GM12878 (cell line): Measurements from ENCODE around the gene TESMIN.

Experiments used
- BCL11A ChIP-seq: IDR thresholded peaks from 2 replicates; pipeline ENCODE4 v1.6.1; 2011; ENCODE audit warnings: low read depth, low read length
- ESRRA ChIP-seq: IDR thresholded peaks from 2 replicates; pipeline ENCODE4 v1.6.1; 2012; ENCODE audit warnings: mild to moderate bottlenecking, low read length, improper control_type of control experiment
- HCFC1 ChIP-seq: fragments of 150-350 bp; IDR thresholded peaks from 2 replicates; pipeline ENCODE4 v1.6.1; 2014; ENCODE audit warnings: low read length
- HDAC6 ChIP-seq: fragments of 200-600 bp; sonication (generic); IDR thresholded peaks from one replicate; pipeline ENCODE4 v1.8.0; 2017; ENCODE audit warnings: antibody characterized with exemption; ENCODE audit not compliant: unreplicated experiment
- MYC ChIP-seq: IDR thresholded peaks from 2 replicates; pipeline ENCODE4 v1.6.1; 2011; ENCODE audit warnings: mild to moderate bottlenecking, low read length, moderate library complexity, inconsistent platforms; ENCODE audit not compliant: insufficient read depth, insufficient replicate concordance, insufficient read length, severe bottlenecking
- POLR2A ChIP-seq: IDR thresholded peaks from 2 replicates; pipeline ENCODE4 v1.6.1; 2011; ENCODE audit warnings: low read depth, mild to moderate bottlenecking, low read length
- RAD21 ChIP-seq: IDR thresholded peaks from 2 replicates; pipeline ENCODE4 v1.6.1; 2011; ENCODE audit warnings: mild to moderate bottlenecking, low read depth, low read length, moderate library complexity; ENCODE audit not compliant: insufficient read depth
- TBL1XR1 ChIP-seq: IDR thresholded peaks from 2 replicates; pipeline ENCODE4 v1.6.1; 2012; ENCODE audit warnings: low read depth, low read length, improper control_type of control experiment
- ZNF274 ChIP-seq: IDR thresholded peaks from one replicate; pipeline ENCODE4 v1.8.0; 2011; ENCODE audit not compliant: insufficient read length, insufficient read depth
- TF ChIP-seq, protein P1 (sequence below), 3 experiments: IDR thresholded peaks in 2 of 3; conservative IDR thresholded peaks in 1 of 3; 2 replicates each; pipeline ENCODE4 v1.5.1; 2011; ENCODE audit warnings: low read depth in 3 of 3, low read length in 3 of 3, mild to moderate bottlenecking in 3 of 3, control low read depth in 2 of 3, moderate library complexity in 2 of 3, inconsistent platforms in 1 of 3, mixed read lengths in 1 of 3; ENCODE audit not compliant: control insufficient read depth in 2 of 3, insufficient read depth in 1 of 3; ENCODE audit errors: extremely low read depth in 1 of 3
- TF ChIP-seq, protein P2 (sequence below): IDR thresholded peaks from 2 replicates; pipeline ENCODE4 v1.6.1; 2012; ENCODE audit warnings: low read depth, low read length, improper control_type of control experiment
- TF ChIP-seq, protein P3 (sequence below): IDR thresholded peaks from 2 replicates; pipeline ENCODE4 v1.6.1; 2012; ENCODE audit warnings: low read depth, low read length, improper control_type of control experiment

DNA sequence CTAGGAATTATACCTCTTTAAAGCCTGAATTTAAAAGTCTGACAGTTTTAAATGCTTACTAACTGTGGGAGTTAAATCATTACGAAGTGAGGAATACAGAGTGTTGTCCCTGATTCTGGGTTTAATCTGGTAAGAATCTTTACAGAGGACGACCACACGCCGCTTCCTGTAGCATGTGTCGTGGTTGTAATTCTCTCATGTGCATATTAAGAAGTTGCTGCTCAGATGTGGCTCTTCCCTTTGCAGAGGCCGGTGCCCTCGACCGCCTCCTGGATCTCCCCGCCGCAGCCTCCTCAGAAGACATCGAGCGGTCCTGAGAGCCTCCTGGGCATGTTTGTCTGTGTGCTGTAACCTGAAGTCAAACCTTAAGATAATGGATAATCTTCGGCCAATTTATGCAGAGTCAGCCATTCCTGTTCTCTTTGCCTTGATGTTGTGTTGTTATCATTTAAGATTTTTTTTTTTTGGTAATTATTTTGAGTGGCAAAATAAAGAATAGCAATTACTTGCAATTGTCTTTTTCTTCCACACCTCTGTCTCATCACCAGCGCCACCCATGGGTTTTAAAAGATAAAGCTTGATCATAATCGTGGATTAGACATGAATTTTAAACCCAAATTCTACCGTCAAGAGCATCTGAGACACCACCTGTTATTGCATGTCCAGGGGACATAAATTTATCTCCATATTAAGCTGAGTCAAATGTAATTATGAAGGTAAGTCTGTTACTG is 60.5 kb downstream of the TESMIN start:
- TF ChIP-seq, protein P1, sequence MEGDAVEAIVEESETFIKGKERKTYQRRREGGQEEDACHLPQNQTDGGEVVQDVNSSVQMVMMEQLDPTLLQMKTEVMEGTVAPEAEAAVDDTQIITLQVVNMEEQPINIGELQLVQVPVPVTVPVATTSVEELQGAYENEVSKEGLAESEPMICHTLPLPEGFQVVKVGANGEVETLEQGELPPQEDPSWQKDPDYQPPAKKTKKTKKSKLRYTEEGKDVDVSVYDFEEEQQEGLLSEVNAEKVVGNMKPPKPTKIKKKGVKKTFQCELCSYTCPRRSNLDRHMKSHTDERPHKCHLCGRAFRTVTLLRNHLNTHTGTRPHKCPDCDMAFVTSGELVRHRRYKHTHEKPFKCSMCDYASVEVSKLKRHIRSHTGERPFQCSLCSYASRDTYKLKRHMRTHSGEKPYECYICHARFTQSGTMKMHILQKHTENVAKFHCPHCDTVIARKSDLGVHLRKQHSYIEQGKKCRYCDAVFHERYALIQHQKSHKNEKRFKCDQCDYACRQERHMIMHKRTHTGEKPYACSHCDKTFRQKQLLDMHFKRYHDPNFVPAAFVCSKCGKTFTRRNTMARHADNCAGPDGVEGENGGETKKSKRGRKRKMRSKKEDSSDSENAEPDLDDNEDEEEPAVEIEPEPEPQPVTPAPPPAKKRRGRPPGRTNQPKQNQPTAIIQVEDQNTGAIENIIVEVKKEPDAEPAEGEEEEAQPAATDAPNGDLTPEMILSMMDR (IDR thresholded peaks at IDR 0.05 in 2 of 3, conservative IDR thresholded peaks at IDR 0.05 in 1 of 3; ENCODE audit: control insufficient read depth in 2 of 3, extremely low read depth in 1 of 3, insufficient read depth in 1 of 3, low read depth in 3 of 3, low read length in 3 of 3), result no peak
- TF ChIP-seq POLR2A (no peak), TBL1XR1 (no peak), MYC (no peak), ESRRA (no peak), ZNF274 (no peak), RAD21 (no peak), HCFC1 (no peak), BCL11A (no peak), HDAC6 (no peak)
- TF ChIP-seq, protein P2, sequence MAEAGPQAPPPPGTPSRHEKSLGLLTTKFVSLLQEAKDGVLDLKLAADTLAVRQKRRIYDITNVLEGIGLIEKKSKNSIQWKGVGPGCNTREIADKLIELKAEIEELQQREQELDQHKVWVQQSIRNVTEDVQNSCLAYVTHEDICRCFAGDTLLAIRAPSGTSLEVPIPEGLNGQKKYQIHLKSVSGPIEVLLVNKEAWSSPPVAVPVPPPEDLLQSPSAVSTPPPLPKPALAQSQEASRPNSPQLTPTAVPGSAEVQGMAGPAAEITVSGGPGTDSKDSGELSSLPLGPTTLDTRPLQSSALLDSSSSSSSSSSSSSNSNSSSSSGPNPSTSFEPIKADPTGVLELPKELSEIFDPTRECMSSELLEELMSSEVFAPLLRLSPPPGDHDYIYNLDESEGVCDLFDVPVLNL, result no peak
- TF ChIP-seq, protein P3, sequence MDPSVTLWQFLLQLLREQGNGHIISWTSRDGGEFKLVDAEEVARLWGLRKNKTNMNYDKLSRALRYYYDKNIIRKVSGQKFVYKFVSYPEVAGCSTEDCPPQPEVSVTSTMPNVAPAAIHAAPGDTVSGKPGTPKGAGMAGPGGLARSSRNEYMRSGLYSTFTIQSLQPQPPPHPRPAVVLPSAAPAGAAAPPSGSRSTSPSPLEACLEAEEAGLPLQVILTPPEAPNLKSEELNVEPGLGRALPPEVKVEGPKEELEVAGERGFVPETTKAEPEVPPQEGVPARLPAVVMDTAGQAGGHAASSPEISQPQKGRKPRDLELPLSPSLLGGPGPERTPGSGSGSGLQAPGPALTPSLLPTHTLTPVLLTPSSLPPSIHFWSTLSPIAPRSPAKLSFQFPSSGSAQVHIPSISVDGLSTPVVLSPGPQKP, result no peak
